A172 (cell line): ENCODE measurements around the gene CPT1B. TPM values are rescaled to one million over a fixed set of nuclear protein-coding genes. Genes with fewer than 3 reads are reported as not detected.
"Not testable (repeated sequence)": the region's sequence is repeated elsewhere in the genome, so short reads cannot be mapped to it uniquely, and the experiment has no call there.

ENCODE experiments used
- DNase-seq: peaks from one replicate; pipeline ENCODE4 v3.0.0-alpha.2; 2015; ENCODE audit warnings: low spot score
- total RNA-seq: library from RNA; depleted of rRNA; stranded (reverse); fragments of >200 nt; shearing (Covaris generic); gene quantifications from 2 replicates; pipeline ENCODE4 v1.2.3, GENCODE V29; 2014; rRNA removed

The CPT1B gene
- total RNA-seq, result 6.4 and 13.8 TPM in 2 replicates

GRCh38 chr22:50577987-50578775, at the start of gene CPT1B:
CPT1B (minus strand) TSS chr22:50578427; CDS start chr22:50577915, 512 bp downstream.
- DNase-seq, result no peak

- no peak for DNase-seq
Measured at GRCh38 chr22:50626850-50627641, 48.8 kb upstream of the CPT1B start.

GRCh38 chr22:50626314-50626849, 48.2 kb upstream of the CPT1B start:
- DNase-seq, result no peak

GRCh38 chr22:50625568-50626313, 47.5 kb upstream of the CPT1B start:
- no peak for DNase-seq

- DNase-seq, result no peak
Measured at GRCh38 chr22:50625131-50625567, 46.9 kb upstream of the CPT1B start.

GRCh38 chr22:50624347-50625130, 46.3 kb upstream of the CPT1B start:
- DNase-seq, result no peak

GRCh38 chr22:50622723-50623327, 44.6 kb upstream of the CPT1B start:
- DNase-seq, result no peak

GRCh38 chr22:50621948-50622722, 43.9 kb upstream of the CPT1B start:
- no peak for DNase-seq

GRCh38 chr22:50621356-50621880, 43.2 kb upstream of the CPT1B start:
- no peak for DNase-seq

- no peak for DNase-seq
Measured at GRCh38 chr22:50620593-50621355, 42.5 kb upstream of the CPT1B start.

- DNase-seq, result not testable (repeated sequence)
Measured at GRCh38 chr22:50614296-50614695, 36.1 kb upstream of the CPT1B start.

- DNase-seq, result no peak
Measured at GRCh38 chr22:50613291-50613981, 35.2 kb upstream of the CPT1B start.

GRCh38 chr22:50612528-50613221, 34.4 kb upstream of the CPT1B start:
- DNase-seq, result no peak

GRCh38 chr22:50612168-50612527, 33.9 kb upstream of the CPT1B start:
- no peak for DNase-seq

GRCh38 chr22:50611341-50612060, 33.3 kb upstream of the CPT1B start:
- no peak for DNase-seq

GRCh38 chr22:50610581-50610980, 32.4 kb upstream of the CPT1B start:
- DNase-seq, result no peak

GRCh38 chr22:50610041-50610451, 31.8 kb upstream of the CPT1B start:
- DNase-seq, result no peak
